ENCODE measurements around the gene UXS1. TPM values are rescaled to one million over a fixed set of nuclear protein-coding genes. Genes with fewer than 3 reads are reported as not detected.

UXS1 gene
- total RNA-seq, 2 experiments from 2014 or later: 47.4 to 47.8 TPM

DNA sequence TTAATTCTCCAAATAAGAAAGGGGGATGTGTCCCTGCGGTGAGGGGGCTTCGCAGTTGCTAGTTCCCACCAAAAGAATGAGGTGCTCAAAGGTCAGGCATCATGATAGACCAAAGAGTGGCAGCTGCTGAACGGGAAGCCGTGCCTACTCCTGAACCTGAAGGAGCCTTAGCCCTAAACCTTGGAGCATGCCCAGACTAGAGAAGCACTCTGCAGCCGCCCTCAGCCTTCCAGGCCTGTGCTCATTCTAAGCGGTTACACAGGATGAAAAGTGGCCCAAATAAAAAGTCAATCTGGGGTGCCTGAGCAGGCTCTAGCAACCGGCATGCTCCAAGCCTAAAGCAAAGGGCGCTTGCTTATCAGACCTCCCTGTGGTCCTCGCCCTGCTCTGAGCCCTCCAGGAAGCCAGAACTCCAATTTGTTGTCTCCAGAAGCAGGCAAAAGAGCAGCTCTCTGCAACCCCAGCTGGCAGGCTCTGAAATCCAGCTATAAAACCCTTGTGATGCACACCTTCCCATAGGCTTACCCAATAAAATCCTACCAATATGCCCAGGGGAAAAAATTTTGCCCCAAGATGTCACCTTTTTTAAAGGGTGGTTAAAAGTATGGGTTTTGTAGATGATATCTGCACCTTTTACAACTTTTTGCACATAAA lies 17.5 kb downstream of the UXS1 start:
- no peak overlapping the region for H3K27ac Mint-ChIP-seq
- H3K36me3 Mint-ChIP-seq (ENCODE audit: low read depth): peaks cover 5% of the 10 kb centered on the region
- ChIA-PET POLR2A (interaction anchor here (1.3 kb wide), 1 partner anchor 12 kb away, joined by 4 read pairs; no protein-coding TSS in a partner anchor), CTCF (interaction anchor here (1.0 to 1.6 kb wide), 3 partner anchors 10 to 67 kb away, joined by 3 to 6 read pairs (median 4); no protein-coding TSS in a partner anchor)
- H3K9me3 Mint-ChIP-seq: no peaks in the 10 kb centered on the region
- DNase-seq (no peak), ATAC-seq (no peak)
- TF ChIP-seq, protein P1, sequence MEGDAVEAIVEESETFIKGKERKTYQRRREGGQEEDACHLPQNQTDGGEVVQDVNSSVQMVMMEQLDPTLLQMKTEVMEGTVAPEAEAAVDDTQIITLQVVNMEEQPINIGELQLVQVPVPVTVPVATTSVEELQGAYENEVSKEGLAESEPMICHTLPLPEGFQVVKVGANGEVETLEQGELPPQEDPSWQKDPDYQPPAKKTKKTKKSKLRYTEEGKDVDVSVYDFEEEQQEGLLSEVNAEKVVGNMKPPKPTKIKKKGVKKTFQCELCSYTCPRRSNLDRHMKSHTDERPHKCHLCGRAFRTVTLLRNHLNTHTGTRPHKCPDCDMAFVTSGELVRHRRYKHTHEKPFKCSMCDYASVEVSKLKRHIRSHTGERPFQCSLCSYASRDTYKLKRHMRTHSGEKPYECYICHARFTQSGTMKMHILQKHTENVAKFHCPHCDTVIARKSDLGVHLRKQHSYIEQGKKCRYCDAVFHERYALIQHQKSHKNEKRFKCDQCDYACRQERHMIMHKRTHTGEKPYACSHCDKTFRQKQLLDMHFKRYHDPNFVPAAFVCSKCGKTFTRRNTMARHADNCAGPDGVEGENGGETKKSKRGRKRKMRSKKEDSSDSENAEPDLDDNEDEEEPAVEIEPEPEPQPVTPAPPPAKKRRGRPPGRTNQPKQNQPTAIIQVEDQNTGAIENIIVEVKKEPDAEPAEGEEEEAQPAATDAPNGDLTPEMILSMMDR (IDR thresholded peaks at IDR 0.05): no peak
- H3K4me3 Mint-ChIP-seq: no peak overlapping the region
- intact Hi-C loops (cut with micrococcal nuclease): no loop called here
- no peaks in the 10 kb centered on the region for H3K27me3 Mint-ChIP-seq
- peaks cover 59% of the 10 kb centered on the region for H3K4me1 Mint-ChIP-seq (ENCODE audit: low read depth)

DNA sequence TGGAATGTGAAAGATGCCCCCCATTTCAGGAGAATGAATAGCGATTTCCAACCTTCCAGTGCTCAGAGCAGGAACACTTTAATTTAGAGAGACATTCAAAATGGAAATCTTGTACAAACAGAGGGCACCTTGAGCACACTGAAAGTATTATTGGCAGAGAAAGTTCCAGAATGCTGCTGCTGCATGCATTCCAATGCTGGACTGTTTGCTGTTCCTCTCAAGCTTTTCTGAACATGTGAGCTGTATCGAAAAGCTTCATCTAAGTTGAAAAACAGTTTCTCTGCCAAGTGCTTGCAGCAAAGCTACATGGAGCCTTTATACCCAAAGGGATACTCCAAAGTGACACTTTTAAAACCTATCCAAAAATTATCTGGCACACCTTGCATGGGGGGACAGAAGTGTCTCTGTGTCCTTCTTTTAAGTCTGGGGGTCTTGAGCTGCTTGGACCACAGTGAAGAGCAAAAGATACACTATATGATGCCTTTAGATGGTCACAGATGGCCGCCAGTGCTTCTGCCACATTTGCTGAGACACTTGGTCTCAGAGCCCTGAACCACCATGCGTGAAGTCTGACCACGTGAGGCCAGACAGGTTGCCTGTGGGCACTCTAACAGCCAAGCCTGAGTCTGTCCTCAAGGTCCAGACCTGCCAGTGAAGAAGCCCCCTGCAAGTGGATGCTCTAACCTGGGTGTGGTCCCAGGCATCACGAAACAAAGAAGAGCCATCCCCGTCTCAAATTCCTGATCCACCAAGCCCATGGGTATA lies 18.8 kb downstream of the UXS1 start:
- ATAC-seq (no peak), DNase-seq (no peak)
- Mint-ChIP-seq H3K27ac (no peak overlapping the region), H3K36me3 (ENCODE audit: low read depth) (peaks cover 5% of the 10 kb centered on the region), H3K9me3 (no peaks in the 10 kb centered on the region), H3K4me1 (ENCODE audit: low read depth) (peaks cover 60% of the 10 kb centered on the region), H3K4me3 (no peak overlapping the region), H3K27me3 (no peaks in the 10 kb centered on the region)
- intact Hi-C loops (cut with micrococcal nuclease): no loop called here
- TF ChIP-seq, protein P1 (IDR thresholded peaks at IDR 0.05): no peak
- ChIA-PET CTCF (interaction anchor here (1.6 to 1.7 kb wide), 2 partner anchors 10 to 66 kb away, joined by 4 to 6 read pairs; no protein-coding TSS in a partner anchor), POLR2A (no interaction called here)

DNA sequence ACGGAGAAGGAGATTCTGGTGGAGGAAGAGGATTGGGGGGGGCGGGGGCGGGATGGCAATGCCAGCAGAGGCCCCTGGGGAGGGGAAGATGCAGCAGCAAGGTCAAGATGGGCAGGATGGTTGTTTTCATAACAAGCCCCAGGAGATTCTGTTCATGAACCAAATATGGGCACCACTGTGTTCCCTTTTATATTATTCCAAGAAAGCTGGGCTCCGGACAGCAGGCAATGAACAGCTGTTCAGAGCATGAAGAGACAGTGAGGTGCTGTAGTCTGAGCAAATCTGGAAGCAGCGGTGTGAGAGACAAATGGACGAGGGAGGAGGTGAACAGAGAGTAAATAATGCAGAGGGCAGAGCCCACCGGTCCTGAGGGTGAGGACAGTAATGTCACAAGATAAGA lies 20.0 kb downstream of the UXS1 start:
- ATAC-seq: no peak
- intact Hi-C loops (cut with micrococcal nuclease): no loop called here
- TF ChIP-seq, protein P1 (IDR thresholded peaks at IDR 0.05): no peak
- Mint-ChIP-seq H3K36me3 (ENCODE audit: low read depth) (peaks cover 5% of the 10 kb centered on the region), H3K27me3 (no peaks in the 10 kb centered on the region), H3K9me3 (no peaks in the 10 kb centered on the region), H3K4me1 (ENCODE audit: low read depth) (peaks cover 62% of the 10 kb centered on the region), H3K27ac (no peak overlapping the region), H3K4me3 (no peak overlapping the region)
- POLR2A ChIA-PET: interaction anchor here (0.6 kb wide), 1 partner anchor 853 kb away, joined by 3 read pairs; no protein-coding TSS in a partner anchor
- DNase-seq: no peak
- CTCF ChIA-PET: interaction anchor here (1.0 to 1.7 kb wide), 3 partner anchors 7 to 9 kb away, joined by 3 to 6 read pairs (median 5); no protein-coding TSS in a partner anchor

DNA sequence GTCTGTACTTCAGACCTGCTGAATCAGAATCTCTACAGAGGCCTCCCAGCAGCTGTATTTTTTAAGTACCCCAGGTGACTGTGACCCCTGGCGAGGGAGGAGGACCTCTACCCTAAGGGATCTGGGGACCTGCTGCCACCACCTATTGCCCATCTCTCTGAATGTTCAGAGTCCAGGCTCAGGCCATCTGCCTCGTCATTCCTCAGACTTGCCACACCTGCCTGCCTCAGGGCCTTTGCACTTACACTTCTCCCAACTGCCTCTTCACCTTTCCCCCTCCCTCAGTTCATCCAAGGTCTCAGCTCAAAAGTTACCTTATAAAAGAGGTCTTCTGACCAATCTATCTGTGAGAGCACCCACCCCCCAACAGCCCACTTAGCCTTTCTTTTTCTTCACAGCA lies 21.5 kb downstream of the UXS1 start:
- Mint-ChIP-seq H3K4me3 (no peak overlapping the region), H3K27me3 (no peaks in the 10 kb centered on the region), H3K27ac (peak overlapping the region; percentile 68), H3K4me1 (ENCODE audit: low read depth) (peaks cover 65% of the 10 kb centered on the region), H3K9me3 (no peaks in the 10 kb centered on the region), H3K36me3 (ENCODE audit: low read depth) (peaks cover 7% of the 10 kb centered on the region)
- ChIA-PET CTCF (interaction anchor here (1.0 to 1.7 kb wide), 2 partner anchors 9 to 11 kb away, joined by 3 to 5 read pairs; no protein-coding TSS in a partner anchor), POLR2A (interaction anchor here (0.9 to 1.0 kb wide), 2 partner anchors 20 to 21 kb away, joined by 3 read pairs; partner anchors contain the start of gene UXS1)
- no peak for ATAC-seq
- TF ChIP-seq, protein P1 (IDR thresholded peaks at IDR 0.05): no peak
- DNase-seq: no peak
- intact Hi-C loops (cut with micrococcal nuclease): no loop called here

DNA sequence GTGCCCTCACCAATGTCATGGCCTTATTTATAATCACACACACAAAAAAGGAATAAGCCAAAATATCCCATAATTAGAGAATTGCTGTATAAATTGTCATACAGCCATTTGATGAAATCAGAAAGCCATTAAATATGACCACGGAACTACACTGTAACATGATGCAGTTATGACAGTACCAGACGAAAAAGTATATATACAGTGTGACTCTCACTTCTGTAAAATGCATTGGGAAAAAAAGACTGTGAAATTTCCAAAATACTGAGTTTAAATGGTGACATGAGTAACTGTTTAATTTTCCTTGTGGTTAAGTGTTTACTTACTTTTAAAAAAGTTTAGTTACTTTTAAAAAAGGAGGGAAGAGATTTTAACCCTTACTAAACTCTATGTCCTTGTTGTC lies 25.4 kb downstream of the UXS1 start:
- POLR2A ChIA-PET: no interaction called here
- peak overlapping the region; percentile 49 for H3K27ac Mint-ChIP-seq
- H3K4me3 Mint-ChIP-seq: no peak overlapping the region
- H3K4me1 Mint-ChIP-seq (ENCODE audit: low read depth): peaks cover 67% of the 10 kb centered on the region
- CTCF ChIA-PET: no interaction called here
- no peak for ATAC-seq
- no peaks in the 10 kb centered on the region for H3K27me3 Mint-ChIP-seq
- H3K36me3 Mint-ChIP-seq (ENCODE audit: low read depth): peaks cover 23% of the 10 kb centered on the region
- no peak for DNase-seq
- intact Hi-C loops (cut with micrococcal nuclease): no loop called here
- no peaks in the 10 kb centered on the region for H3K9me3 Mint-ChIP-seq
- TF ChIP-seq, protein P1 (IDR thresholded peaks at IDR 0.05): no peak
